ENCODE measurements around the gene MRGPRF.

The MRGPRF gene

GRCh38 chr11:69003866-69004367 lies 9.1 kb downstream of the MRGPRF start:
- Histone ChIP-seq H2BK5ac (ENCODE audit: low read length) (no peak overlapping the region), H3K9ac (ENCODE audit: low read length) (no peak overlapping the region), H3K4me3 (ENCODE audit: low read length) (no peak overlapping the region), H3K79me2 (ENCODE audit: control insufficient read depth, insufficient read depth, low read length) (no peaks in the 10 kb centered on the region), H4K8ac (ENCODE audit: low read depth, low read length) (no peak overlapping the region), H3K23ac (ENCODE audit: low read length) (no peak overlapping the region), H3K27ac (ENCODE audit: low read depth, low read length) (no peak overlapping the region), H2BK15ac (replicated peaks; ENCODE audit: low read depth) (no peak overlapping the region), H4K5ac (ENCODE audit: low read length) (no peak overlapping the region), H3K56ac (ENCODE audit: low read length) (no peak overlapping the region), H3K4me1 (ENCODE audit: control insufficient read depth, low read depth, low read length) (no peaks in the 10 kb centered on the region), H3K36me3 (ENCODE audit: control insufficient read depth, insufficient read depth, low read length) (no peaks in the 10 kb centered on the region), H3K27me3 (ENCODE audit: insufficient read depth, low read length, poor library complexity) (no peaks in the 10 kb centered on the region), H3K18ac (ENCODE audit: low read length) (no peak overlapping the region), H2AK5ac (ENCODE audit: low read length) (no peak overlapping the region), H3K4ac (ENCODE audit: low read depth, low read length) (no peak overlapping the region), H3K79me1 (ENCODE audit: low read length) (no peaks in the 10 kb centered on the region), H3K4me2 (ENCODE audit: low read length) (no peak overlapping the region), H2BK120ac (ENCODE audit: low read depth, low read length) (no peak overlapping the region)
- no CpG with 5 or more reads among the region's 20 CpGs for WGBS (ENCODE audit: extremely low coverage, insufficient coverage, low lambda C conversion rate)
- DNase-seq = no peak

- H3K23ac ChIP-seq (ENCODE audit: low read length) = no peak overlapping the region
- H3K4me1 ChIP-seq (ENCODE audit: control insufficient read depth, low read depth, low read length) = no peaks in the 10 kb centered on the region
- no peak overlapping the region for H3K4me2 ChIP-seq (ENCODE audit: low read length)
- no peak overlapping the region for H3K56ac ChIP-seq (ENCODE audit: low read length)
- no peaks in the 10 kb centered on the region for H3K36me3 ChIP-seq (ENCODE audit: control insufficient read depth, insufficient read depth, low read length)
- H2BK120ac ChIP-seq (ENCODE audit: low read depth, low read length) = no peak overlapping the region
- H2AK5ac ChIP-seq (ENCODE audit: low read length) = no peak overlapping the region
- DNase-seq = no peak
- WGBS (ENCODE audit: extremely low coverage, insufficient coverage, low lambda C conversion rate) = no CpG with 5 or more reads among the region's 9 CpGs
- H2BK5ac ChIP-seq (ENCODE audit: low read length) = no peak overlapping the region
- no peaks in the 10 kb centered on the region for H3K79me2 ChIP-seq (ENCODE audit: control insufficient read depth, insufficient read depth, low read length)
- H3K27me3 ChIP-seq (ENCODE audit: insufficient read depth, low read length, poor library complexity) = no peaks in the 10 kb centered on the region
- no peak overlapping the region for H3K9ac ChIP-seq (ENCODE audit: low read length)
- no peak overlapping the region for H3K4me3 ChIP-seq (ENCODE audit: low read length)
- no peak overlapping the region for H3K4ac ChIP-seq (ENCODE audit: low read depth, low read length)
- no peaks in the 10 kb centered on the region for H3K79me1 ChIP-seq (ENCODE audit: low read length)
- H4K8ac ChIP-seq (ENCODE audit: low read depth, low read length) = no peak overlapping the region
- no peak overlapping the region for H4K5ac ChIP-seq (ENCODE audit: low read length)
- no peak overlapping the region for H3K18ac ChIP-seq (ENCODE audit: low read length)
- no peak overlapping the region for H2BK15ac ChIP-seq (replicated peaks; ENCODE audit: low read depth)
- H3K27ac ChIP-seq (ENCODE audit: low read depth, low read length) = no peak overlapping the region
These were observed 9.7 kb downstream of the MRGPRF start for GRCh38 chr11:69003301-69003865.

GRCh38 chr11:69002570-69003231 lies 10.3 kb downstream of the MRGPRF start:
- Histone ChIP-seq H3K79me1 (ENCODE audit: low read length) (no peaks in the 10 kb centered on the region), H3K4me1 (ENCODE audit: control insufficient read depth, low read depth, low read length) (no peaks in the 10 kb centered on the region), H3K27ac (ENCODE audit: low read depth, low read length) (no peak overlapping the region), H3K9ac (ENCODE audit: low read length) (no peak overlapping the region), H2BK120ac (ENCODE audit: low read depth, low read length) (no peak overlapping the region), H4K5ac (ENCODE audit: low read length) (no peak overlapping the region), H3K79me2 (ENCODE audit: control insufficient read depth, insufficient read depth, low read length) (no peaks in the 10 kb centered on the region), H3K36me3 (ENCODE audit: control insufficient read depth, insufficient read depth, low read length) (no peaks in the 10 kb centered on the region), H3K23ac (ENCODE audit: low read length) (no peak overlapping the region), H3K4me2 (ENCODE audit: low read length) (no peak overlapping the region), H3K27me3 (ENCODE audit: insufficient read depth, low read length, poor library complexity) (no peaks in the 10 kb centered on the region), H2BK5ac (ENCODE audit: low read length) (no peak overlapping the region), H3K56ac (ENCODE audit: low read length) (no peak overlapping the region), H3K4ac (ENCODE audit: low read depth, low read length) (no peak overlapping the region), H3K18ac (ENCODE audit: low read length) (no peak overlapping the region), H4K8ac (ENCODE audit: low read depth, low read length) (no peak overlapping the region), H2AK5ac (ENCODE audit: low read length) (no peak overlapping the region), H2BK15ac (replicated peaks; ENCODE audit: low read depth) (no peak overlapping the region), H3K4me3 (ENCODE audit: low read length) (no peak overlapping the region)
- no CpG with 5 or more reads among the region's 13 CpGs for WGBS (ENCODE audit: extremely low coverage, insufficient coverage, low lambda C conversion rate)
- no peak for DNase-seq

- no peak overlapping the region for H3K4ac ChIP-seq (ENCODE audit: low read depth, low read length)
- no peak overlapping the region for H2BK5ac ChIP-seq (ENCODE audit: low read length)
- no peak overlapping the region for H3K4me3 ChIP-seq (ENCODE audit: low read length)
- DNase-seq = no peak
- no peak overlapping the region for H2AK5ac ChIP-seq (ENCODE audit: low read length)
- H4K8ac ChIP-seq (ENCODE audit: low read depth, low read length) = no peak overlapping the region
- no peak overlapping the region for H3K4me2 ChIP-seq (ENCODE audit: low read length)
- no CpG with 5 or more reads among the region's 6 CpGs for WGBS (ENCODE audit: extremely low coverage, insufficient coverage, low lambda C conversion rate)
- no peak overlapping the region for H2BK120ac ChIP-seq (ENCODE audit: low read depth, low read length)
- no peak overlapping the region for H3K27ac ChIP-seq (ENCODE audit: low read depth, low read length)
- H3K18ac ChIP-seq (ENCODE audit: low read length) = no peak overlapping the region
- no peaks in the 10 kb centered on the region for H3K79me1 ChIP-seq (ENCODE audit: low read length)
- no peak overlapping the region for H2BK15ac ChIP-seq (replicated peaks; ENCODE audit: low read depth)
- H3K79me2 ChIP-seq (ENCODE audit: control insufficient read depth, insufficient read depth, low read length) = no peaks in the 10 kb centered on the region
- H3K56ac ChIP-seq (ENCODE audit: low read length) = no peak overlapping the region
- H3K27me3 ChIP-seq (ENCODE audit: insufficient read depth, low read length, poor library complexity) = no peaks in the 10 kb centered on the region
- no peaks in the 10 kb centered on the region for H3K36me3 ChIP-seq (ENCODE audit: control insufficient read depth, insufficient read depth, low read length)
- no peak overlapping the region for H4K5ac ChIP-seq (ENCODE audit: low read length)
- no peak overlapping the region for H3K23ac ChIP-seq (ENCODE audit: low read length)
- no peaks in the 10 kb centered on the region for H3K4me1 ChIP-seq (ENCODE audit: control insufficient read depth, low read depth, low read length)
- no peak overlapping the region for H3K9ac ChIP-seq (ENCODE audit: low read length)
These were observed 10.9 kb downstream of the MRGPRF start for GRCh38 chr11:69002110-69002569.

GRCh38 chr11:69001243-69002081 lies 11.6 kb downstream of the MRGPRF start:
- no peak overlapping the region for H3K4me3 ChIP-seq (ENCODE audit: low read length)
- H2AK5ac ChIP-seq (ENCODE audit: low read length) = no peak overlapping the region
- no peak for DNase-seq
- no peak overlapping the region for H2BK5ac ChIP-seq (ENCODE audit: low read length)
- no peak overlapping the region for H2BK15ac ChIP-seq (replicated peaks; ENCODE audit: low read depth)
- no peak overlapping the region for H3K9ac ChIP-seq (ENCODE audit: low read length)
- no peaks in the 10 kb centered on the region for H3K79me1 ChIP-seq (ENCODE audit: low read length)
- H3K4ac ChIP-seq (ENCODE audit: low read depth, low read length) = no peak overlapping the region
- no peak overlapping the region for H2BK120ac ChIP-seq (ENCODE audit: low read depth, low read length)
- no peaks in the 10 kb centered on the region for H3K36me3 ChIP-seq (ENCODE audit: control insufficient read depth, insufficient read depth, low read length)
- no CpG with 5 or more reads among the region's 23 CpGs for WGBS (ENCODE audit: extremely low coverage, insufficient coverage, low lambda C conversion rate)
- H3K18ac ChIP-seq (ENCODE audit: low read length) = no peak overlapping the region
- no peak overlapping the region for H3K56ac ChIP-seq (ENCODE audit: low read length)
- no peaks in the 10 kb centered on the region for H3K4me1 ChIP-seq (ENCODE audit: control insufficient read depth, low read depth, low read length)
- no peak overlapping the region for H3K4me2 ChIP-seq (ENCODE audit: low read length)
- no peak overlapping the region for H3K27ac ChIP-seq (ENCODE audit: low read depth, low read length)
- no peaks in the 10 kb centered on the region for H3K27me3 ChIP-seq (ENCODE audit: insufficient read depth, low read length, poor library complexity)
- no peaks in the 10 kb centered on the region for H3K79me2 ChIP-seq (ENCODE audit: control insufficient read depth, insufficient read depth, low read length)
- H4K5ac ChIP-seq (ENCODE audit: low read length) = no peak overlapping the region
- no peak overlapping the region for H3K23ac ChIP-seq (ENCODE audit: low read length)
- H4K8ac ChIP-seq (ENCODE audit: low read depth, low read length) = no peak overlapping the region
